Colon (tissue), 2 donors: Measurements from ENCODE around the gene YIF1A.
"Not testable (repeated sequence)": the region's sequence is repeated elsewhere in the genome, so short reads cannot be mapped to it uniquely, and the experiment has no call there.

Source experiments
- FAIRE-seq: peaks from 2 replicates; lab custom pipeline; 2012; peaks lifted over from hg19 to GRCh38; lab: Jason Lieb, UNC
- donor health status: control.
- donor health status: control.

The YIF1A gene

DNA sequence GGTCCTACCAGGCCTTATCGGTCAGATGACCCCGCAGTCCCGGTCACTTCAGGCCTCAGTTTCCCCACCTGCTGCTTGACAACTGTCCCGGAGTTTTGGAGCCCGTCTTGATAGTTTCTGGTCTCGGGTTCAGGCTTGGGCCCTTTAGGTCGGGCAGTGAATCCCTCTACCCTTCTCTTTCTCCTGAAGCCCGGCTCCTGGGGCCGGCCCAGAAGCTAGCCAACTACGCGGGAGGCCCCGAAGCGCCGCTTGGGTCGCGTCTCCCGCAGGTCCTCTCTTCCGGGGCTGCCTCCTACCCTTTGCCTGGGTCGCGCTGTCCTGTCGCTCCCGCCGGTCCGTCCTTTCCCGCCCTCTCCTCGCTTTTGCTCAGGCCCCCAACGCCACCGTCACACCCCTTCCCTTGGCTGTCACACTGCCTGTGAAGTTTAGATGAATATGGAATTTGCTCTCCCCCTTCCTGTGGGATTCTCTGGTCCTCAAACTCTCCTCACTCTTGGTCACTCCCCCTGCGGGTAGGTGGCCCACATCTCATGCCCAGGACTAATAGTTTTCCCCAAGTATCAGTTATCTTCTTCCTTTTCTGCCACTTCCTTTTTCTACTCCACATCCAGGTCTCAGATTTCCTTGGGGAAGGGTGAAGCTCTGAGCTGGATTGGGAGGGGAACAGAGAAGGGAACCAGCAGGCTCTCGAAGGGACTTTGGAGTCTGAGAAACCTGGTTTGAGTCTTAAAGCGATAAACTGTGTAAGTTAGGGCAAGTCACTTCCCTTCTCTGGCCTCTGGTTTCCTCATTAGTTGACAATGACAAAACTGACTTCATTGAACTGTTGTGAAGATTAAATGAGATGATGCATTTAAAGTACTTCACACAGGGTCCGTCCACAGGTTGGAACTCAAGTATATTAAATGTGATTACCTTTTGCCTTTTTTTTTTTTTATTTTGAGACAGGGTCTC lies 19.7 kb downstream of the YIF1A start:
- FAIRE-seq, result no peak

DNA sequence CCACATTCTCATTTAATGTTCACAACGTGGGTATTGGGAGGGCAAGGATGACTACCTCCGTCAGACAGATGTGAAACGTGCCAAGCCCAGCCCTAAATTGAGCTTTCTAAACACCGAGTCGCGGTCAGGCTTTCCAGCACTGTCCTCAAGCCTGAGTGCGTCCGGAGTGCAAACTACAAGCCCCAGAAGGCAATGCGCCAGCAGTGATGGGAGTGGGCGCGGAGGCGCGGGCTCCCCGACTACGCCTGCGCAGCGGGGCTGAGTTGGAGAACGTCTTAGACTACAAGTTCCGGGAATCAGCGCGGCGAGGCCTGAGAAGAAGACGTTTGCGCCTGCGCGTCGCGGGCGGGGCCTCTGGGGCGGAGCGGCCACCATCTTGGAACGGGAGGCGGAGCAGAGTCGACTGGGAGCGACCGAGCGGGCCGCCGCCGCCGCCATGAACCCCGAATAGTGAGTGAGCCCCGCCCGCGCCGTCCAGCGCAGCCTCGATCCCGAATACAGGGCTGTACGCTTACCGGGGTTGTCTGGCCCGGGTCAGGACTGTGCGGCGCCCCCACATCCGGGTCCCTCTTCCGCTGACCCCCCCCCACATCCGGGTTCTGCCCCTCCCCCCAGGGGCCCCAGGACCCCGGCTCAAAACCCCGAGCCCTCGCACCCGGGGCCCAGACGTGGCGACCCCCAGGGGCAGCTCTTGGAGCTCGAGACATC lies 20.5 kb downstream of the YIF1A start, which contains the start of gene RAB1B:
Gene RAB1B (plus strand): TSS at position 396 of the 708 bp plus-strand sequence. CDS start 41 bp downstream, at position 437.
- peak; percentile 43 for FAIRE-seq

DNA sequence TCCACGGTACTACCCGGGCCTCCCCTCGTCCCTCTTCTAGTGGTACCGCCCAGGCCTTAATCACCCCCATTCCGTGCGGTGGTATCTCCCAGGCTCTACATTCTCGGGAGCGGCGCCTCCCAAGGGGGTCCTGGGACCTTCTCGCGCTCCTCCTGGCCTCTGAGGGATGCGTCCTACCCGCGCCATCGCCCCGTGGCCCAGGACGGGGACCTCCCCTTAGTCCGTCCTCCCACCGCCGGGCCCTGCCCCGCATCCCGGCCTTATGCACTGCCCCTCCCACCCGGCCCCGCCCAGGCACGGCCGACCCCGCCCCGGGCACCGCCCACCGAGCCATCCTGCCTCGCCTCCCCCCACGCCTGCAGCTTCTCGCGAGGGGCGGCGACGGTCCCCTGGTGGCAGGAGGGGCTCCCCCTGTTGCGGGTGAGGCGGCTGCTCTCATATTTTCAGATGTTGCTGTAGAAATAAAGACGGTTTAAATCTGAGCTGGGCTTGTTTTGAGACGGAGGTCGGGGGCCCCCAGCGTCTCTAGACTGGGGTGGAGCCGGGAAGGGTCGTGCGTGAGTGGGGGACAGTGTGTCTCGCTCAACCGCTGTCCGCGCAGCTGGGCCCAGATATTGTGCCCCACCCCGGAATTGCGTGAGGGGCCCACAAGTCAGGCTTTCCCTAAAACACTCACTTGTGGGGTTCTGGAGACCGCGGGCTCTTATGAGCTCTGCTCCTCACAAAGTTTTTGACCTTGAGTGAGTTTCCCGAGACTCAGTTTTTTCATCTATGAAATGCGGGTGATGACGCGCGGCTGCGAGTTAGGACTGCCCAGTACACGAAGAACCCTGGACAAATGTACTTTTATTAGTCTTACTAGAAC lies 21.3 kb downstream of the YIF1A start:
- FAIRE-seq, result no peak

DNA sequence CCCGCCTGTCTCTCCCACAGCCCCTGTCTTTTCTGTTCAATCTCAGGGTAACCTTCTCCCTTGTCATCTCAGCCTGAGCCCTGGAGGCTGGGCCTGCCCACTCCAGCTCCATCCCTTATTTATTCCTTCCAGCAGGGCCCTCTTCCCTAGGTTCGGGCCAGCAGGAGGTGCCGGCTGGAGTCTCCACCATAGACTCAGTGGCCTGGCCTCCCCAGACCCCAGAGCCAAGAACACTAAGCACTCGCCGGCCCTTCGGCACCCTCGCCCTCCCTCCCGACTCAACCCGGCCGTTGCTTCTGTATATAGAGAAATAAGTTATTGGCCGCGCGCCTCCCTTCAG lies 21.9 kb downstream of the YIF1A start:
- no peak for FAIRE-seq

DNA sequence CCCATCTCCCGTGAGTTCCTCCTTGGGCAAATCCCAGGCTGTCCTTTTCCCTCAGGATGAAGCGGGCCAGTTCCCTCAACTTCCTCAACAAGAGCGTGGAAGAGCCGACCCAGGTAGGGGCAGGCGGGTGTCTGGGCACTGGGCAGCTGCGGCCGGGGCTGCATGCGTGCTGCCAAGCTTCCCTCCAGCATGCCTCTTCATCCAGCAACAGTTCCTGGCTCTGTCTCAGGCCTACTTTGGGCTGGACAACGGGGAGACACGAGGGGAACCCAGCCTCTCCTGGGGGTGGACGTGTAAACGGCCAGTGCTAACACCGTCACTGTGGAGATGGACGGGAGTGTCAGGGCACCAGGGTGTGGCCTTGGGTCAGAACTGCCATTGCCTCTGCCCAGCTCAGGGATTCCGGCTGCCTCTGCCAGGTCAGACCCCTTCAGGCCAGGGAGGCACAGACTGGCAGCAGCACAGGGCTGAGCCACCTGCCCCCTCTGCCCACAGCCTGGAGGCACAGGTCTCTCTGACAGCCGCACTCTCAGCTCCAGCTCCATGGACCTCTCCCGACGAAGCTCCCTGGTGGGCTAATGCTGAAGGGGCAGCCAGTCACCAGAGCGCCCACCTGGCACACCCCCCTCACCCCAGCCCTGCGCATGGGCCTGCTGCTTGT lies 22.4 kb downstream of the YIF1A start:
- FAIRE-seq, result no peak

DNA sequence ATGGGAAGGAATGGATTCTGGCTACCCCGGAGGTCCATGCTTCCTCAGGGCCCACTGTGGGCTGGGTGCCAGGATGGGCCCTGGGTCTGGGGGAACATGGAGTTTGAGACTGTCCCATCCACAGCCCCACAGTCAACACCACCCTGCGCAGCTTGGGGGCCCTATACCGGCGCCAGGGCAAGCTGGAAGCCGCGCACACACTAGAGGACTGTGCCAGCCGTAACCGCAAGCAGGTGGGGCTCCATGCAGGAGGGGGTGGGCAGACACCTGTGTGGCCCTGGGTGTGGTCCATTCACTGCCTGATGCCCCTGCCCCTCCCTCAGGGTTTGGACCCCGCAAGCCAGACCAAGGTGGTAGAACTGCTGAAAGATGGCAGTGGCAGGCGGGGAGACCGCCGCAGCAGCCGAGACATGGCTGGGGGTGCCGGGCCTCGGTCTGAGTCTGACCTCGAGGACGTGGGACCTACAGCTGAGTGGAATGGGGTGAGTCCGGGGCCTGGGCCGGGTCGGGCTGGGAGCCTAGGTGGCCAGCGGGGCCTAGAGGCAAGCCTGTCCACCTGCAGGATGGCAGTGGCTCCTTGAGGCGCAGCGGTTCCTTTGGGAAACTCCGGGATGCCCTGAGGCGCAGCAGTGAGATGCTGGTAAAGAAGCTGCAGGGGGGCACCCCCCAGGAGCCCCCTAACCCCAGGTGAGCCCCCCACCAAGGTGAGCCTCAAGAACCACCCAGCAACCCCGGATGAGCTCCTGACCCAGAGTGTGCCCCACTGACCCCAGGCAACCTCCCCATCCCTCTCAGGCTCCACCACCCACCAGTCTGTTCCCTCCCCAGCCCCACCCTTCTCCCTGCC lies 23.2 kb downstream of the YIF1A start:
- no peak for FAIRE-seq

DNA sequence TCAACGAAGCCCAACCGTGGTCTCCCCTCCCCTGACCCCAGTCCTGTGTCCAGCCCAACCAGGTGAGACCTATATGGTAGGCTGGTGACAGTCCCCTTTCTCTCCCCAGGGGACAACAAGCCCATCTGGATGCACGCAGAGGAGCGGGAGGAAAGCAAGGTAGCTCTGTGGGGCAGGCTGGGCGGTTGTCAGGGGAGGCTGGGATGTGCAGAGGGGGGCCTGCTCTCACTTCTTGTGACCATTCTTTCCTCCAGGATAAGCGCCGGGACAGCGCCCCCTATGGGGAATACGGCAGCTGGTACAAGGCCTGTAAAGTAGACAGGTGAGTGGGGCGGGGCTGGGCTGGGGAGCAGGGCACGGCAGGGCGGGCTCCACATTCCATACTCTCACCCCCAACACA lies 24.0 kb downstream of the YIF1A start:
- FAIRE-seq, result no peak

DNA sequence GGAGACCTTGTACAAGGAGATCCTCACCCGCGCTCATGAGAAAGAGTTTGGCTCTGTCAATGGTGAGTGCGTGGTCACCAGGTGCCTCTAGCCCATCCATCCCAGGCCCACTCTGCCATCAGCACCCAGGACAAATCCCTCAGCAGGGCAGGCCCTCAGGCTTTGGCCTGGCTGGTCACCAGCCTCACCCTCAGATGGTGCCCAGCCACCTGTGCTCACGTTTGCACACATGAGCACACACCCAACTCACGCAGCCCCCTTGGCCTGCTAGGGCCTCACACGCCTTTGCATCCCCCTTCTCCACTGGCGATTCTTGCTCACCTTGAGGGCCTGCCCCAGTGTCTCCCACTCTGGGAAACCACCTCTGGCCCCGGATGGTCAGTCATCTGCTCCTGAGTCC lies 24.6 kb downstream of the YIF1A start:
- no peak for FAIRE-seq

DNA sequence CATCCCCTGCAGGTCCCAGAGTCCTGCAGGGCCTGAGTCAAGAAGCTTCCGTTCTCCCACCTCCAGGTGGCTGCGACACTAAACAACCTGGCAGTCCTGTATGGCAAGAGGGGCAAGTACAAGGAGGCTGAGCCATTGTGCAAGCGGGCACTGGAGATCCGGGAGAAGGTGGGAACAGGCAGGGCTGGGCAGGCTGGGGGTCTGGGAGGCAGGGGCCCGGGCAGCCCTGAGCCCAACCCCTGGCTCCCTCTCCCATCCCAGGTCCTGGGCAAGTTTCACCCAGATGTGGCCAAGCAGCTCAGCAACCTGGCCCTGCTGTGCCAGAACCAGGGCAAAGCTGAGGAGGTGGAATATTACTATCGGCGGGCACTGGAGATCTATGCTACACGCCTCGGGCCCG lies 25.2 kb downstream of the YIF1A start:
- no peak for FAIRE-seq

DNA sequence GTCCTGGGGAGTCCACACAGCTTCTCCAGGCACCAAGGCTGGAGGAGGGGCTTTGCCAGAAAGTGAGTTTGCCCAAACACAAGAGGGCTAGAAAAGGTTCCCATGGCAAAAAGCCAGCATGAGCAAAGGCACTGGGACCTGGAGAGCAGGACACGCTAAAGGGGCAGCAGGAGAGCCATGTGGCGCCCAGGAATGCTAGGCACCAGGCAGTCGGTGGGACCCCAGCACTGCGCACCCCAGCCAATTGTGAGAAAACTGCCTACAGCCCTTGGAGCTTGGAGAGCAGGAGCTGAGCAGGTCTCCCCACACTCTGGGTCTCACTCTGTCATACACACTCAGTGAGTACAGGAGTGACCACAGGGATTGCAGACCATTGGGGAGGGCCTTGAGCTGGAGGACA lies 25.7 kb downstream of the YIF1A start:
- no peak for FAIRE-seq

DNA sequence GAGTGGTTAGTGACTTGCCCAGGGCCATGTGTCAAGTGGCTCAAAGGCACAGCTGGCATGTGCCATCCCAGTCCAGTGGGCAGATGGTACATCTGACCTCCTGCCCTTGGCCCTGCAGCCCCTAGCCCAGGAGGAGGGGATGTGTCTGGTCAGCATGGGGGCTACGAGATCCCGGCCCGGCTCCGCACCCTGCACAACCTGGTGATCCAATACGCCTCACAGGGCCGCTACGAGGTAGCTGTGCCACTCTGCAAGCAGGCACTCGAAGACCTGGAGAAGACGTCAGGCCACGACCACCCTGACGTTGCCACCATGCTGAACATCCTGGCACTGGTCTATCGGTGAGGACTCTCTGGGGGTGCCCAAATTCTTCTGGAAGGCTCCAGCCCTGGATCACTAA lies 26.2 kb downstream of the YIF1A start:
- FAIRE-seq, result no peak

DNA sequence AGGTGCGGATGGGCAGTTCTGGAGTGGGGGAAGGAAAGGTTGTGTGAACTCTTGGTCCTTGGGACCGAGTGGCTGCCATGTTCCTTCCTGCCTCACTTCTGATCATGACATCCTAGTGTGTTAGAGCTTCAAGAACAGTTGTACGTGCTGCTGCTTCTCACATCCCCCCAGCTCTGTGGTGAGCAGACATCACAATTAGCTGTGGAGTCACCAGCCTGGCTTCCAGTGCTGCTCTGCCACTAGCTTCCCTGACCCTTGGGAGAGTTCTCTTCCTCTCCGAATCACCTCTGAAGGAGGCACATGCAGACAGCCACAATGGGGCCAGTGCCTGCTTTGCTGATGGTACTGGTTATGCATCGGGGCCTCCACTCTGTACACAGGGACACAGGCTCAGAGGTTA lies 26.8 kb downstream of the YIF1A start:
- no peak for FAIRE-seq

DNA sequence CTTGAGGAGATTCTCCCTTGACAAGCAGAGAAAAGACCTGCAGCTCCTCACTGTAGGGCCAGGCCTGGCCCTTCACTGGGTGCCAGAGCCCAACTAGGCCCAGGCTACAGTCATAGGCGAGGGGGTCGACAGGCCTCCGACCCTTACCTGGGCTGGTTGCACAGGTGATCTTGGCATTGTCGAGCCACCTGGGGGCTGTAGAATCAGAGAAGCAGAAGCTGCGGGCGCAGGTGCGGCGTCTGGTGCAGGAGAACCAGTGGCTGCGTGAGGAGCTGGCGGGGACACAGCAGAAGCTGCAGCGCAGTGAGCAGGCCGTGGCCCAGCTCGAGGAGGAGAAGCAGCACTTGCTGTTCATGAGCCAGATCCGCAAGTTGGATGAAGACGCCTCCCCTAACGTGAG lies 27.4 kb downstream of the YIF1A start:
- no peak for FAIRE-seq

DNA sequence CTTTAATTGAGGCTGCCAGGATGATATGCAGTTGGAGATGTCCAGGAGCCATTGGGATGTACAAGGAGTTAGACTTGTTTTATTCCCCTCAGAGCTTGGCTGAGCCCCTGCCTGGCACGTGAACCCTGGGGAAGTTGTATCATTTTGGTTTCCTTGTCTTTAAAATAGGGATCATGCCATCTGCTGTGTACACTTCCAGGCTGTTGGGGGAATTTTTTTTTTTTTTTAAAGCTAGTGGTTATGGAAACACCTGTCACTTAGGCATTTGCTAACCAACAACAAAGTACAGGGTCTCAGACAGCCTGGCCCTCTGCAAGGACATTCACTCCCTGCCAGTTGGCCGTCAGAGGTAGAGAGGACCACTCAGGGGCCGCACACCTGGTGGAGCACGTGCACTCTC lies 29.0 kb downstream of the YIF1A start:
- no peak for FAIRE-seq

DNA sequence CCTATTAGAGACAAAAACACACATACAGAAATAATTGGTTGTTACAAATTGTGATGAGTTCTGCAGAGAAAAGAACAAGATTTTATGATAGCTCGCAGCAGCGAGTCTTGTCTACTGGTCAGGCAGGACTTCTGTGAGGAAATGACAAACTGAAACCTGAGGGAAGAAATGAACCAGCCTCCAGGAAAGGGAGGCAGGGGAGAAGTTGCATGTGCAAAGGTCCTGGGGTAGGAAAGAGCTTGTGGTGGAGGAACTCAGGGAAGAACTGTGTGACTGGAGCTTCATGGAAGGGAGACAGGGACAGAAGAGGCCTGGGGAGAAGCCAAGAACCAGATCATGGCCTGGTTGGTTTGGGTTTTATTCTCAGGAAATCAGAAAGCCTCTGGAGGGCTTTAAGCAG lies 29.7 kb downstream of the YIF1A start:
- no peak for FAIRE-seq

DNA sequence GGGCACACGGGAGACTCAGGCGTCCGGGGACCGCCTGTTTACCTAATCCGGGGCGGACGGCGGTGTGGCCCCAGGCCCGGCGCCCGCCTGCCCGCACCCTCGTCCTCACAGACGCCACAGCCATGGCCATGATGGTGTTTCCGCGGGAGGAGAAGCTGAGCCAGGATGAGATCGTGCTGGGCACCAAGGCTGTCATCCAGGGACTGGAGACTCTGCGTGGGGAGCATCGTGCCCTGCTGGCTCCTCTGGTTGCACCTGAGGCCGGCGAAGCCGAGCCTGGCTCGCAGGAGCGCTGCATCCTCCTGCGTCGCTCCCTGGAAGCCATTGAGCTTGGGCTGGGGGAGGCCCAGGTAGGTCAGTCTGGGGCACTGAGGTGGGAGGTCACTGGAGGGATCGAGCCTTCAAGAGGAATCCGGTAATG lies 30.5 kb downstream of the YIF1A start:
- no peak for FAIRE-seq

DNA sequence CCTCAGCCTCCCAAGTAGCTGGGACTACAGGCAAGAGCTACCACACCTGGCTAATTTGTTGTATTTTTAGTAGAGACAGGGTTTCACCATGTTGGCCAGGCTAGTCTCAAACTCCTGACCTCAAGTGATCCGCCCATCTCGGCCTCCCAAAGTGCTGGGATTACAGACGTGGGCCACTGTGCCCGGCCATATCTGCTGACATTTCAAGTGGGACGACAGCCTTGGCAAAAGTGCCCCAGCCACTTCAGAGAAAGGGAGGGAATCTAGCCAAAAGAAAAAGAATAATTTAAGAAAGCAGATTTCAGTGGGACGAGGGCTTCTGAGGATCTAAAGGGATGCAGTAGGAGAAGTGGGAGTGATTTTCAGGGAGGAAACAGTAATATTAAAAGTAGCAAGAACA lies 35.9 kb downstream of the YIF1A start:
- not testable (repeated sequence) for FAIRE-seq

DNA sequence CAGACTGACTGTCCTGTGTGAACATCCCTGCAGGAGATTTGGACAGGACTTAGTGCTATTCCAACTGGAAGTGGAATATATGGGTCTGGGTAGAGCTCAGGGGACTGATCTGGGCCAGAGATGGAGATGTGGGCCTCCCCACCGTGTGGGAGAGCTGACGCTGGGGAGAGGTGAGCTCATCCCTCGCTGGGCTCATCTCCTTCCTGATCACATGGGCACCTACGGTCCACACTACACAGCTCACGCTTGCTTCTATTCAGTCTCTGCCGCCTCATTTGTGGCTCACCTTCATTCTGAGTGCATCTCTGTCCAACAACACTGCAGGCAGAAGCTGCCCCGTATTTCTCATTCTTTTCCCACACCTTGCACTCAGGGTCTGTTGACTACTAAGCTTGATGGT lies 37.1 kb downstream of the YIF1A start:
- no peak for FAIRE-seq

DNA sequence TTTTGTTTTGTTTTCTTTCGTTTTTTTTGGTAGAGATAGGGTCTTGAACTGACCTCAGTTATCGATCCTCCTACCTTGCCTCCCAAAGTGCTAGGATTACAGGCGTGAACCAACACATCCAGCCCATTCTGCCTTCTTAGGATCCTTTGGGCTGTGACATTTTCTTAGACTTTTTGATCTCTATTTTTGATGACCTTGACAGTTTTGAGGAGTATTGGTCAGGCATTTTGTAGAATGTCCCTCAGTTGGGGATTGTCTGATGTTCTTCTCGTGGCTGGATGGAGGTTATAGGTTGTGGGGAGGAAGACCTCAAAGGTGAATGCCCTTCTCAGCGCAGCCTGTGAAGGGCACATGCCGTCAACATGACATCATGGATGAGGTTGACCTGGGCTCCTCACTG lies 40.0 kb downstream of the YIF1A start:
- no peak for FAIRE-seq

DNA sequence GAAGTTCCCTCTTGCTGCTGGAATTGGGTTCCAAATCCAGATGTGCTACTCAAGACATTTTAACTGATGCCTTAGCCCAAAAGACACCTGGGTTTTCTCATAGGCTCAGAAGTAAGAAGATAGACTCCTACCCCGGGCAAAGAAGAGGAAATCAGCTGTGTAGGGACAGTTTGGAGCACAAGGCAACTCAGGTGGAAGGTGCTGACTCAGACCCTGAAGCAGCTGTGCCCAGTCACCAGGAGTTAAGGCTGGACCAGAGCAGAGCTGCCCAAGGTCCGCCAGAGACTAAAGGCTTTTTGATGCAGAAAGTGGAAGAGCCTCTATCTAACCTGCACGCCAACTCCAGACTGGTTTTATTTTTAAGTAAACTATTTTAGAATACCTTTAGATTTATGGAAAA lies 41.1 kb downstream of the YIF1A start:
- no peak for FAIRE-seq

DNA sequence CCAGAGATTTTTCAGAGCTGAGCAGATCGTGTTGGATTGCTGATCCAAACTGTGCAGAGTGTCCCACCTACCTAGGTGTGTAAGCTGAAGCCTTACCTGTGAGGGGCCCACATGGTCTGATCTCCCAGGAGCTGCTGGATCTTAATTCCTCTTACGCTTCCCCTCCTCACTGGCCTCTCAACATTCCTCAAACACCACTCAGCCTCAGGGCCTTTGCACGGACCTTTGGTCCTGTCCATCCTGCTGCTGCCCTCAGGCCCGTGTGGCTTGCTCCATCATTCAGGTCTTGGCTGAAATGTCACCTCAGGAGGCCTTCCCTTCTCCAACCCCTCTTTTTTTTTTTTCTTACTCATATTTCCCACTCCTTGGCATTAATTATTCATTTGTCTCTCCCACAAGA lies 41.6 kb downstream of the YIF1A start:
- FAIRE-seq, result no peak
